GM12878 (cell line): ENCODE data around the gene TSHR. TPM values are rescaled to one million over a fixed set of nuclear protein-coding genes. Genes with fewer than 3 reads are reported as not detected.

Experiments used
- ATAC-seq: fragments of 200-7000 bp; cut with Tn5 transposase; 3 replicates; pipeline ENCODE4 v1.9.1; 2020; ENCODE audit warnings: mild to moderate bottlenecking, moderate library complexity
- BruUV-seq: library from RNA; stranded (reverse); fragments of 400-500 nt; replicated peaks from 2 replicates; lab custom pipeline; 2021; lab: Mats Ljungman, UMichigan
- CTCF ChIA-PET: fragments of 300-600 bp; sonication (Branson Sonifier 250); formaldehyde crosslinking; extraction: SDS; loops from one replicate; lab custom pipeline; 2021; ENCODE audit warnings: inconsistent platforms; lab: Yijun Ruan, JAX
- POLR2A ChIA-PET: fragments of 350-600 bp; formaldehyde crosslinking; extraction: SDS; loops from one replicate; lab custom pipeline; 2021; ENCODE audit warnings: inconsistent platforms; lab: Charles Lee
- RAD21 ChIA-PET: fragments of 300-600 bp; sonication (Branson Sonifier 250); formaldehyde crosslinking; loops from one replicate; lab custom pipeline; 2023; ENCODE audit warnings: antibody characterized with exemption; ENCODE audit not compliant: unreplicated experiment; lab: Charles Lee
- SMC1A ChIA-PET: fragments of 300-600 bp; sonication (Branson Sonifier 250); formaldehyde crosslinking; loops from one replicate; lab custom pipeline; 2023; ENCODE audit not compliant: unreplicated experiment, uncharacterized antibody; lab: Charles Lee
- DNase-seq: peaks from one replicate; pipeline ENCODE4 v3.0.0-alpha.2; 2011; ENCODE audit warnings: low read depth, low spot score
- FAIRE-seq: peaks from 3 replicates; lab custom pipeline; 2011; peaks lifted over from hg19 to GRCh38; lab: Jason Lieb, UNC
- H2AFZ ChIP-seq: 2 replicates; pipeline ENCODE4 v1.6.0; 2011; ENCODE audit warnings: low read depth, low read length, control low read depth; ENCODE audit not compliant: control insufficient read depth
- H3K27ac ChIP-seq: 2 replicates; pipeline ENCODE4 v1.5.1; 2011; ENCODE audit warnings: control low read depth; ENCODE audit not compliant: control insufficient read depth, insufficient read depth
- H3K27me3 ChIP-seq, 2 experiments: replicated peaks in 1 of 2; 2 replicates each; pipeline versions ENCODE4 v1.6.0 to v1.6.1; 2011; ENCODE audit warnings: low read length in 1 of 2; ENCODE audit not compliant: control insufficient read depth in 2 of 2, insufficient read depth in 2 of 2
- H3K36me3 ChIP-seq, 2 experiments: 2 replicates each; pipeline ENCODE4 v1.5.1; 2011; ENCODE audit warnings: low read length in 1 of 2; ENCODE audit not compliant: control insufficient read depth in 2 of 2, insufficient read depth in 2 of 2
- H3K4me1 ChIP-seq: 2 replicates; pipeline ENCODE4 v1.6.1; 2011; ENCODE audit warnings: mild to moderate bottlenecking, low read length, moderate library complexity, mixed read lengths; ENCODE audit not compliant: control insufficient read depth, insufficient read depth
- H3K4me2 ChIP-seq: 2 replicates; pipeline ENCODE4 v1.6.0; 2011; ENCODE audit warnings: control low read depth; ENCODE audit not compliant: control insufficient read depth, insufficient read depth
- H3K4me3 ChIP-seq: fragments of 200-600 bp; sonication (generic); 2 replicates; pipeline ENCODE4 v1.5.1; 2016
- H3K79me2 ChIP-seq: 2 replicates; pipeline ENCODE4 v1.6.0; 2011; ENCODE audit warnings: low read length; ENCODE audit not compliant: control insufficient read depth, insufficient read depth
- H3K9ac ChIP-seq: 2 replicates; pipeline ENCODE4 v1.8.0; 2011; ENCODE audit warnings: low read length, control low read depth, mixed read lengths; ENCODE audit not compliant: control insufficient read depth, insufficient read depth
- H3K9me3 ChIP-seq: replicated peaks from 3 replicates; pipeline ENCODE4 v1.5.1; 2011; ENCODE audit warnings: mild to moderate bottlenecking, low read length; ENCODE audit not compliant: control insufficient read depth, insufficient read depth
- H4K20me1 ChIP-seq: 2 replicates; pipeline ENCODE4 v1.6.0; 2011; ENCODE audit not compliant: control insufficient read depth, insufficient read depth
- ATF2 ChIP-seq: IDR thresholded peaks from 2 replicates; pipeline ENCODE4 v1.6.1; 2012; ENCODE audit warnings: low read length, inconsistent platforms
- BCL11A ChIP-seq: IDR thresholded peaks from 2 replicates; pipeline ENCODE4 v1.6.1; 2011; ENCODE audit warnings: low read depth, low read length
- CHD2 ChIP-seq: IDR thresholded peaks from 2 replicates; pipeline ENCODE4 v1.6.1; 2011; ENCODE audit warnings: low read depth, low read length, improper control_type of control experiment, borderline replicate concordance
- CUX1 ChIP-seq: IDR thresholded peaks from 2 replicates; pipeline ENCODE4 v1.6.1; 2012; ENCODE audit warnings: improper control_type of control experiment, low read depth, low read length; ENCODE audit not compliant: insufficient replicate concordance
- HCFC1 ChIP-seq: fragments of 150-350 bp; IDR thresholded peaks from 2 replicates; pipeline ENCODE4 v1.6.1; 2014; ENCODE audit warnings: low read length
- JUNB ChIP-seq: IDR thresholded peaks from 2 replicates; pipeline ENCODE4 v1.6.1; 2016; ENCODE audit warnings: antibody characterized with exemption, mild to moderate bottlenecking
- KLF5 ChIP-seq: fragments of 450-650 bp; IDR thresholded peaks from 2 replicates; pipeline ENCODE4 v1.6.1; 2014; ENCODE audit warnings: mild to moderate bottlenecking; ENCODE audit not compliant: partially characterized antibody
- PAX8 ChIP-seq: fragments of 450-650 bp; IDR thresholded peaks from 2 replicates; pipeline ENCODE4 v1.6.1; 2017; ENCODE audit warnings: mild to moderate bottlenecking, moderate library complexity
- POU2F2 ChIP-seq: IDR thresholded peaks from 3 replicates; pipeline ENCODE4 v1.6.1; 2011; ENCODE audit warnings: low read depth, mild to moderate bottlenecking, low read length, borderline replicate concordance
- SMARCA5 ChIP-seq: fragments of 450-650 bp; IDR thresholded peaks from 2 replicates; pipeline ENCODE4 v1.6.1; 2017; ENCODE audit warnings: mild to moderate bottlenecking
- SREBF1 ChIP-seq: IDR thresholded peaks from 2 replicates; pipeline ENCODE4 v1.6.1; 2012; ENCODE audit warnings: mild to moderate bottlenecking, low read length
- STAT3 ChIP-seq: IDR thresholded peaks from 2 replicates; pipeline ENCODE4 v1.6.1; 2011; ENCODE audit warnings: low read depth, low read length, improper control_type of control experiment
- ZNF24 ChIP-seq: fragments of 450-650 bp; IDR thresholded peaks from 2 replicates; pipeline ENCODE4 v1.6.1; 2017; ENCODE audit warnings: antibody characterized with exemption, mild to moderate bottlenecking
- WGBS: methylation state at CpG from one replicate; pipeline ENCODE4 v1.1.6; 2016; ENCODE audit warnings: low lambda C conversion rate; ENCODE audit not compliant: insufficient replicate concordance, insufficient coverage; ENCODE audit errors: missing lambda C conversion rate; 5-methylcytosine and 5-hydroxymethylcytosine counted together
- in situ Hi-C: fragments of 300-500 bp; cut with MboI; formaldehyde crosslinking; loops from 9 replicates; pipeline ENCODE4 v1.14.3; 2018; ENCODE audit warnings: mixed read lengths
- intact Hi-C: fragments of 100-400 bp; cut with micrococcal nuclease; formaldehyde crosslinking; loops from one replicate; pipeline ENCODE4 v1.14.2; 2022; ENCODE audit not compliant: unreplicated experiment
- polyA plus RNA-seq, 11 experiments: library from polyadenylated mRNA; depleted of rRNA in 4 of 11; unstranded in 6 of 11; stranded (reverse) in 5 of 11; fragments of >200 nt; fragmentation: Nextera tagmentation in 4 of 11; fragmentation: Illumina TruSeq in 1 of 11; extraction: Ambion mirVana in 4 of 11; extraction: Trizol in 1 of 11; gene quantifications; 1 replicate in 1 of 11; 2 replicates in 10 of 11; pipeline versions ENCODE4 v1.2.1 to v1.2.3, GENCODE V29; 2011 to 2016; ENCODE audit warnings: inconsistent platforms in 2 of 11, missing spikeins in 2 of 11, low read depth in 1 of 11
- total RNA-seq, 4 experiments: library from RNA; depleted of rRNA in 3 of 4; stranded (reverse); fragments of >200 nt in 3 of 4; fragmentation: Illumina TruSeq in 1 of 4; extraction: Trizol in 1 of 4; gene quantifications; 2 replicates each; pipeline versions ENCODE4 v1.2.1 to v1.2.3, GENCODE V29; 2013 to 2021

TSHR gene
- total and polyA plus RNA-seq, 10 of the 15 experiments (the other 5 are each of a cell fraction or from before 2014, with no cell fraction given), result 0.06 to 0.31 TPM; not detected in 8

GRCh38 chr14:81085596-81085995, 130.2 kb downstream of the TSHR start:
- POLR2A ChIA-PET, result no interaction called here
- SMC1A ChIA-PET, result no interaction called here
- intact Hi-C loops, result no loop called here
- no peak for FAIRE-seq
- Histone ChIP-seq H3K9me3 (no peaks in the 10 kb centered on the region), H3K79me2 (no peaks in the 10 kb centered on the region), H3K9ac (no peak overlapping the region), H3K36me3 (no peaks in the 10 kb centered on the region), H3K27ac (no peak overlapping the region), H3K27me3 (no peaks in the 10 kb centered on the region), H3K4me1 (no peaks in the 10 kb centered on the region), H3K4me3 (no peak overlapping the region), H3K4me2 (no peak overlapping the region), H2AFZ (no peak overlapping the region), H4K20me1 (no peaks in the 10 kb centered on the region)
- 78% methylated on average over 3 of the region's 3 CpGs for WGBS
- RAD21 ChIA-PET, result no interaction called here
- CTCF ChIA-PET, result no interaction called here
- BruUV-seq, result no TSS peak
- ATAC-seq, result no peak
- in situ Hi-C loops, result no loop called here
- no peak for TF ChIP-seq JUNB
- no peak for TF ChIP-seq BCL11A
- TF ChIP-seq KLF5, result no peak
- no peak for TF ChIP-seq HCFC1
- no peak for TF ChIP-seq ATF2
- no peak for TF ChIP-seq PAX8
- no peak for TF ChIP-seq CHD2
- TF ChIP-seq ZNF24, result no peak
- TF ChIP-seq STAT3, result no peak
- TF ChIP-seq CUX1, result no peak
- TF ChIP-seq SREBF1, result no peak
- TF ChIP-seq SMARCA5, result no peak
- TF ChIP-seq POU2F2, result no peak
- no peak for DNase-seq
